ENCODE data around the gene FOXD2. TPM values are rescaled to one million over a fixed set of nuclear protein-coding genes. Genes with fewer than 3 reads are reported as not detected.

FOXD2 gene
- polyA plus RNA-seq, 1 experiment = not detected

- H3K4me3 ChIP-seq (ENCODE audit: low read depth, low read length) = no peak overlapping the region
- no peak overlapping the region for H3K27ac ChIP-seq (ENCODE audit: low read depth, low read length)
- H3K27me3 ChIP-seq (ENCODE audit: control insufficient read depth, insufficient read depth, low read length) = peaks cover 6% of the 10 kb centered on the region
- DNase-seq (ENCODE audit: low read depth, low spot score) = no peak
- no peaks in the 10 kb centered on the region for H3K9me3 ChIP-seq (ENCODE audit: control insufficient read depth, insufficient read depth, low read length)
- TF ChIP-seq CTCF (IDR thresholded peaks at IDR 0.05; ENCODE audit: low read depth, low read length) = no peak
- ChIA-PET CTCF (interaction anchor here (1.1 kb wide), 1 partner anchor 247 kb away, joined by 3 read pairs; no protein-coding TSS in a partner anchor), POLR2A (no interaction called here)
Measured at GRCh38 chr1:47479664-47480063, 41.8 kb downstream of the FOXD2 start.

- H3K27ac ChIP-seq (ENCODE audit: low read depth, low read length) = no peak overlapping the region
- POLR2A ChIA-PET = no interaction called here
- H3K9me3 ChIP-seq (ENCODE audit: control insufficient read depth, insufficient read depth, low read length) = no peaks in the 10 kb centered on the region
- no peak for DNase-seq (ENCODE audit: low read depth, low spot score)
- TF ChIP-seq CTCF (IDR thresholded peaks at IDR 0.05; ENCODE audit: low read depth, low read length) = no peak
- peaks cover 4% of the 10 kb centered on the region for H3K27me3 ChIP-seq (ENCODE audit: control insufficient read depth, insufficient read depth, low read length)
- CTCF ChIA-PET = no interaction called here
- H3K4me3 ChIP-seq (ENCODE audit: low read depth, low read length) = no peak overlapping the region
Measured at GRCh38 chr1:47481936-47482335, 44.1 kb downstream of the FOXD2 start.

- no peak for TF ChIP-seq CTCF (IDR thresholded peaks at IDR 0.05; ENCODE audit: low read depth, low read length)
- CTCF ChIA-PET = interaction anchor here (0.7 kb wide), 1 partner anchor 245 kb away, joined by 3 read pairs; no protein-coding TSS in a partner anchor
- Histone ChIP-seq H3K4me3 (ENCODE audit: low read depth, low read length) (no peak overlapping the region), H3K27me3 (ENCODE audit: control insufficient read depth, insufficient read depth, low read length) (peaks cover 4% of the 10 kb centered on the region), H3K9me3 (ENCODE audit: control insufficient read depth, insufficient read depth, low read length) (no peaks in the 10 kb centered on the region), H3K27ac (ENCODE audit: low read depth, low read length) (no peak overlapping the region)
- no peak for DNase-seq (ENCODE audit: low read depth, low spot score)
- POLR2A ChIA-PET = no interaction called here
Measured at GRCh38 chr1:47482786-47483185, 44.9 kb downstream of the FOXD2 start.

GRCh38 chr1:47483651-47484050 lies 45.8 kb downstream of the FOXD2 start:
- TF ChIP-seq CTCF (IDR thresholded peaks at IDR 0.05; ENCODE audit: low read depth, low read length) = no peak
- CTCF ChIA-PET = no interaction called here
- Histone ChIP-seq H3K27ac (ENCODE audit: low read depth, low read length) (no peak overlapping the region), H3K27me3 (ENCODE audit: control insufficient read depth, insufficient read depth, low read length) (peaks cover 3% of the 10 kb centered on the region), H3K9me3 (ENCODE audit: control insufficient read depth, insufficient read depth, low read length) (no peaks in the 10 kb centered on the region), H3K4me3 (ENCODE audit: low read depth, low read length) (no peak overlapping the region)
- POLR2A ChIA-PET = no interaction called here
- DNase-seq (ENCODE audit: low read depth, low spot score) = no peak

- ChIA-PET CTCF (interaction anchor here (0.6 kb wide), 1 partner anchor 718 kb away, joined by 3 read pairs; no protein-coding TSS in a partner anchor), POLR2A (no interaction called here)
- peaks cover 3% of the 10 kb centered on the region for H3K27me3 ChIP-seq (ENCODE audit: control insufficient read depth, insufficient read depth, low read length)
Measured at GRCh38 chr1:47485817-47486216, 48.0 kb downstream of the FOXD2 start.

More at GRCh38 chr1:47485817-47486216, 48.0 kb downstream of the FOXD2 start:
- H3K9me3 ChIP-seq (ENCODE audit: control insufficient read depth, insufficient read depth, low read length) = no peaks in the 10 kb centered on the region
- no peak for DNase-seq (ENCODE audit: low read depth, low spot score)
- TF ChIP-seq CTCF (IDR thresholded peaks at IDR 0.05; ENCODE audit: low read depth, low read length) = no peak
- H3K4me3 ChIP-seq (ENCODE audit: low read depth, low read length) = no peak overlapping the region
- H3K27ac ChIP-seq (ENCODE audit: low read depth, low read length) = no peak overlapping the region
